Smooth muscle cell (in vitro differentiated cells): ENCODE measurements around the gene HNRNPD. TPM values are rescaled to one million over a fixed set of nuclear protein-coding genes. Genes with fewer than 3 reads are reported as not detected.

ENCODE experiments used
- DNase-seq: peaks from one replicate; lab custom pipeline; 2025; ENCODE audit not compliant: unreplicated experiment; lab: John Stamatoyannopoulos, UW
- H2AFZ ChIP-seq: fragments of 200-600 bp; sonication (generic); 2 replicates; pipeline ENCODE4 v1.6.0; 2016; ENCODE audit warnings: antibody characterized with exemption, low read depth, mild to moderate bottlenecking
- H3F3A ChIP-seq: fragments of 200-600 bp; sonication (generic); 2 replicates; pipeline ENCODE4 v1.6.0; 2017; ENCODE audit warnings: antibody characterized with exemption, low read depth
- H3K27ac ChIP-seq: fragments of 200-600 bp; sonication (generic); 2 replicates; pipeline ENCODE4 v1.5.1; 2016; ENCODE audit warnings: low read depth, mild to moderate bottlenecking
- H3K27me3 ChIP-seq: fragments of 200-600 bp; sonication (generic); 2 replicates; pipeline ENCODE4 v1.6.1; 2016; ENCODE audit warnings: low read depth, mild to moderate bottlenecking
- H3K36me3 ChIP-seq: fragments of 200-600 bp; sonication (generic); 2 replicates; pipeline ENCODE4 v1.5.1; 2016; ENCODE audit warnings: low read depth
- H3K4me1 ChIP-seq: fragments of 200-600 bp; sonication (generic); 2 replicates; pipeline ENCODE4 v1.5.1; 2016; ENCODE audit warnings: low read depth
- H3K4me2 ChIP-seq: fragments of 200-600 bp; sonication (generic); 2 replicates; pipeline ENCODE4 v1.6.0; 2016; ENCODE audit warnings: mild to moderate bottlenecking
- H3K4me3 ChIP-seq: fragments of 200-600 bp; sonication (generic); 2 replicates; pipeline ENCODE4 v1.5.1; 2016; ENCODE audit warnings: mild to moderate bottlenecking
- H3K79me2 ChIP-seq: fragments of 200-600 bp; sonication (generic); 2 replicates; pipeline ENCODE4 v1.6.0; 2016; ENCODE audit warnings: low read depth, mild to moderate bottlenecking
- H3K9ac ChIP-seq: fragments of 200-600 bp; sonication (generic); 2 replicates; pipeline ENCODE4 v1.6.0; 2016; ENCODE audit warnings: low read depth
- H3K9me3 ChIP-seq: fragments of 200-600 bp; sonication (generic); replicated peaks from 2 replicates; pipeline ENCODE4 v1.5.1; 2016; ENCODE audit warnings: low read depth
- H4K20me1 ChIP-seq: fragments of 200-600 bp; sonication (generic); 2 replicates; pipeline ENCODE4 v1.6.0; 2016; ENCODE audit warnings: low read depth
- WGBS: methylation state at CpG from one replicate; pipeline ENCODE4 v1.1.7; 2016; ENCODE audit warnings: low lambda C conversion rate; 5-methylcytosine and 5-hydroxymethylcytosine counted together
- polyA plus RNA-seq: library from polyadenylated mRNA; unstranded; fragments of >200 nt; fragmentation: Nextera tagmentation; extraction: Ambion mirVana; gene quantifications from 2 replicates; pipeline ENCODE4 v1.2.1, GENCODE V29; 2016
- total RNA-seq: library from RNA; depleted of rRNA; stranded (reverse); fragments of >200 nt; gene quantifications from 2 replicates; pipeline ENCODE4 v1.2.3, GENCODE V29; 2014
- TF ChIP-seq, protein P1 (sequence below): fragments of 200-600 bp; sonication (generic); IDR thresholded peaks from 2 replicates; pipeline ENCODE4 v1.5.1; 2017; ENCODE audit warnings: borderline replicate concordance, mild to moderate bottlenecking, antibody characterized with exemption; ENCODE audit not compliant: insufficient read depth, poor library complexity, severe bottlenecking

Gene HNRNPD, protein sequence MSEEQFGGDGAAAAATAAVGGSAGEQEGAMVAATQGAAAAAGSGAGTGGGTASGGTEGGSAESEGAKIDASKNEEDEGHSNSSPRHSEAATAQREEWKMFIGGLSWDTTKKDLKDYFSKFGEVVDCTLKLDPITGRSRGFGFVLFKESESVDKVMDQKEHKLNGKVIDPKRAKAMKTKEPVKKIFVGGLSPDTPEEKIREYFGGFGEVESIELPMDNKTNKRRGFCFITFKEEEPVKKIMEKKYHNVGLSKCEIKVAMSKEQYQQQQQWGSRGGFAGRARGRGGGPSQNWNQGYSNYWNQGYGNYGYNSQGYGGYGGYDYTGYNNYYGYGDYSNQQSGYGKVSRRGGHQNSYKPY
- total RNA-seq (58.7 and 59.2 TPM in 2 replicates), polyA plus RNA-seq (162 and 207 TPM in 2 replicates)

DNA sequence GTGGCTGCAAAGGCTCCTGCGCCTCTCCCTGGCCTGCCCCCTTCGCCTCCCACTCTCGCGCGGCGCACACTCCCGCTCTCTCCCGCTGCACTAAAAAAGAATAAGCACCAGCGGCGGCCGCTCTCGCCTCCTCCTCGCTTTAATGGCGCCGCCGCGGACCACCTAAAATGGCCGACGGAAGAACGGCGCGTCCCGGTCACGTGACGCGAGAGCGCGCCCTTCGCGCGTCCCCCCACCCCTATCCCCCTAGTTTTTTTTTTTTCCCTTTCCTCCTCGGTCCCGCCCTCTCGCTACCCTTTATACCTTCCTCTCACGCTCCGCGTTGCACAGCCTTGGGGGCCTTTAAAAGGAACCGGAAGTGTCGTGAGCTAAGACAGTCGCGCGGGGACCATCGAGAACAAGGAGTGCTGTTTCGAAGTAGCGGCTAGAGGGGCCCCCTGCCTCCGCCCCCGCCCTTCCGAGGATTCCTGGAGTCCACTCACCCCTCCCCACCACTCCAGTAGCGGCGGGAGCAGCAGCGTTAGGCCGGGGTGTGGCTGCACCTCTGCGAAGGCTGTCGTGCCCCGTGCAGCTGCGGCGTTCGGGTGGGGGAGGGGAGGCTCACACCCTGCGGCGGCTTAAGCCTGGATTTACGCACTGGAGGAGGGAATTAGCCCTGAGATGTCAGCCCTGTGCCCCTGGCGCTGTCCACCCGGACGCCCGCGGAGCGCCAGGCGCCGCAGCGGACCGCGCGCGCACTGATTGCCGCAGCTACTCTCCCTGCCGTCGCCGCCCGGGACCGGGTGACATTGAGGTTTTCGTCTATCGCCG lies at the start of gene HNRNPD:
Gene HNRNPD, minus strand, starts transcription at position 176 of the 810 bp plus-strand sequence. CDS start 313 bp downstream, outside the sequence.
- TF ChIP-seq, protein P1, sequence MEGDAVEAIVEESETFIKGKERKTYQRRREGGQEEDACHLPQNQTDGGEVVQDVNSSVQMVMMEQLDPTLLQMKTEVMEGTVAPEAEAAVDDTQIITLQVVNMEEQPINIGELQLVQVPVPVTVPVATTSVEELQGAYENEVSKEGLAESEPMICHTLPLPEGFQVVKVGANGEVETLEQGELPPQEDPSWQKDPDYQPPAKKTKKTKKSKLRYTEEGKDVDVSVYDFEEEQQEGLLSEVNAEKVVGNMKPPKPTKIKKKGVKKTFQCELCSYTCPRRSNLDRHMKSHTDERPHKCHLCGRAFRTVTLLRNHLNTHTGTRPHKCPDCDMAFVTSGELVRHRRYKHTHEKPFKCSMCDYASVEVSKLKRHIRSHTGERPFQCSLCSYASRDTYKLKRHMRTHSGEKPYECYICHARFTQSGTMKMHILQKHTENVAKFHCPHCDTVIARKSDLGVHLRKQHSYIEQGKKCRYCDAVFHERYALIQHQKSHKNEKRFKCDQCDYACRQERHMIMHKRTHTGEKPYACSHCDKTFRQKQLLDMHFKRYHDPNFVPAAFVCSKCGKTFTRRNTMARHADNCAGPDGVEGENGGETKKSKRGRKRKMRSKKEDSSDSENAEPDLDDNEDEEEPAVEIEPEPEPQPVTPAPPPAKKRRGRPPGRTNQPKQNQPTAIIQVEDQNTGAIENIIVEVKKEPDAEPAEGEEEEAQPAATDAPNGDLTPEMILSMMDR = no peak
- Histone ChIP-seq H3K4me3 (peak within 1 kb of the TSS; percentile 99), H4K20me1 (peaks cover 54% of the 10 kb centered on the region), H2AFZ (peak within 1 kb of the TSS; percentile 85), H3F3A (peaks cover 3% of the 10 kb centered on the region), H3K27ac (peak within 1 kb of the TSS; percentile 98), H3K79me2 (peaks cover 64% of the 10 kb centered on the region), H3K36me3 (no peaks in the 10 kb centered on the region), H3K9ac (peak within 1 kb of the TSS; percentile 98), H3K27me3 (no peaks in the 10 kb centered on the region), H3K9me3 (no peaks in the 10 kb centered on the region), H3K4me2 (peak within 1 kb of the TSS; percentile 98), H3K4me1 (peaks cover 28% of the 10 kb centered on the region)
- peak; percentile 89 for DNase-seq
- WGBS = under 1% methylated on average over 83 of the region's 83 CpGs

DNA sequence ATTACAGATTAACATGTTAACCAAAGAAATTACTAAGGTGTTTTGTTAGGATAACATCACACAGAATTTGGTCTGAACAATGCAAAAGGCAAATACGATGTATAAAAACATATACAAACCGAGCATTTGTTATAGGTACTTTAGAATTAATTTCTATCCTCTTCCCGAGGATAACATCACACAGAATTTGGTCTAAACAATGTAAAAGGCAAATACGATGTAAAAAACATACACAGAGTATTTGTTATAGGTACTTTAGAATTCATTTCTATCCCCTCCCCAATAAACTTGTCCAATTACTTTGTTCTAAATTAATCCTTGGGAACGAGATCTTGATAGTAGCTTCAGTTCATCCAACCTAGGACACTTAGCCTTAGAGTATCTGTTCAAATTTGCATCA lies 48.8 kb upstream of the HNRNPD start:
- peaks cover 30% of the 10 kb centered on the region for H3K79me2 ChIP-seq
- 94% methylated on average over 5 of the region's 5 CpGs for WGBS
- H3K27me3 ChIP-seq = no peaks in the 10 kb centered on the region
- H4K20me1 ChIP-seq = peaks cover 61% of the 10 kb centered on the region
- H3K4me1 ChIP-seq = peaks cover 26% of the 10 kb centered on the region
- no peak overlapping the region for H3K9ac ChIP-seq
- no peaks in the 10 kb centered on the region for H3K9me3 ChIP-seq
- peaks cover 55% of the 10 kb centered on the region for H3F3A ChIP-seq
- no peak for DNase-seq
- TF ChIP-seq, protein P1 = no peak
- no peak overlapping the region for H3K4me2 ChIP-seq
- H3K36me3 ChIP-seq = peaks cover 25% of the 10 kb centered on the region
- peak overlapping the region; percentile 53 for H3K27ac ChIP-seq
- H3K4me3 ChIP-seq = no peak overlapping the region
- no peak overlapping the region for H2AFZ ChIP-seq

DNA sequence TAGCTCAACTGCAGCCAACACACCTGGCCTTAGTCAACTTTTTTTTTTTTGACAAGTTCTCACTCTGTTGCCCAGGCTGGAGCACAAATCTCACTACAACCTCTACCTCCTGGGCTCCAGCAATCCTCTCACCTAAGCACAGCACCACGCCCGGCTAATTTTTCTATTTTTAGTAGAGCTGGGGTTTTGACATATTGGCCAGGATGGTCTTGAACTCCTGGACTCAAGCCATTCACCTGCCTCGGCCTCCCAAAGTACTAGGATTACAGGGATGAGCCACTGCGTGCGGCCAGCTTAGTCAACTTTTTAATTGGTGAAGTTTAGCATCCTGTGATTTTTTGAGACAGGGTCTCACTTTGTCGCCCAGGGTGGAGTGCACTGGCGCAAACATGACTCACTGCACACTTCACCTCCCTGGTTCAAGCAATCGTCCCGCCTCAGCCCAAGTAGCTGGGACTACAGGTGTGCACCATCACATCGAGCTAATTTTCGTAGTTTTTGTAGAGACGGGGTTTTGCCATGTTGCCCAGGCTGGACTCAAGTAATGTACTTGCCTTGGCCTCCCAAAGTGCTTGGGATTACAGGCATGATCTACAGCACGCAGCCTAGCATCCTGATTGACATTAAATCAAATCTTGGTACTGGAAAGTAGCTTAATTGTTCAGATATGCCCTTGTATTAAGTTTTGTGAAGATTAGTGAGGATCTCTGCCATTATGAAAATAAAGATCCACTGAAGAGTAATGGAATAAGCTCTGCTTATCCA lies 48.2 kb upstream of the HNRNPD start:
- TF ChIP-seq, protein P1 = no peak
- DNase-seq = no peak
- Histone ChIP-seq H2AFZ (no peak overlapping the region), H3K36me3 (peaks cover 25% of the 10 kb centered on the region), H3K9me3 (no peaks in the 10 kb centered on the region), H3K27me3 (no peaks in the 10 kb centered on the region), H3K4me1 (peaks cover 20% of the 10 kb centered on the region), H3K27ac (no peak overlapping the region), H3K4me2 (no peak overlapping the region), H4K20me1 (peaks cover 55% of the 10 kb centered on the region), H3F3A (peaks cover 49% of the 10 kb centered on the region), H3K79me2 (peaks cover 23% of the 10 kb centered on the region), H3K9ac (no peak overlapping the region), H3K4me3 (no peak overlapping the region)
- 90% methylated on average over 13 of the region's 13 CpGs for WGBS
